NCI-H526 treated with DMSO at 0.1 percent for 48 hours (cell line): ENCODE results near the gene JPT1.

Experiments used
- DNase-seq: peaks from one replicate; lab custom pipeline; 2025; lab: John Stamatoyannopoulos, UW

The JPT1 gene

DNA sequence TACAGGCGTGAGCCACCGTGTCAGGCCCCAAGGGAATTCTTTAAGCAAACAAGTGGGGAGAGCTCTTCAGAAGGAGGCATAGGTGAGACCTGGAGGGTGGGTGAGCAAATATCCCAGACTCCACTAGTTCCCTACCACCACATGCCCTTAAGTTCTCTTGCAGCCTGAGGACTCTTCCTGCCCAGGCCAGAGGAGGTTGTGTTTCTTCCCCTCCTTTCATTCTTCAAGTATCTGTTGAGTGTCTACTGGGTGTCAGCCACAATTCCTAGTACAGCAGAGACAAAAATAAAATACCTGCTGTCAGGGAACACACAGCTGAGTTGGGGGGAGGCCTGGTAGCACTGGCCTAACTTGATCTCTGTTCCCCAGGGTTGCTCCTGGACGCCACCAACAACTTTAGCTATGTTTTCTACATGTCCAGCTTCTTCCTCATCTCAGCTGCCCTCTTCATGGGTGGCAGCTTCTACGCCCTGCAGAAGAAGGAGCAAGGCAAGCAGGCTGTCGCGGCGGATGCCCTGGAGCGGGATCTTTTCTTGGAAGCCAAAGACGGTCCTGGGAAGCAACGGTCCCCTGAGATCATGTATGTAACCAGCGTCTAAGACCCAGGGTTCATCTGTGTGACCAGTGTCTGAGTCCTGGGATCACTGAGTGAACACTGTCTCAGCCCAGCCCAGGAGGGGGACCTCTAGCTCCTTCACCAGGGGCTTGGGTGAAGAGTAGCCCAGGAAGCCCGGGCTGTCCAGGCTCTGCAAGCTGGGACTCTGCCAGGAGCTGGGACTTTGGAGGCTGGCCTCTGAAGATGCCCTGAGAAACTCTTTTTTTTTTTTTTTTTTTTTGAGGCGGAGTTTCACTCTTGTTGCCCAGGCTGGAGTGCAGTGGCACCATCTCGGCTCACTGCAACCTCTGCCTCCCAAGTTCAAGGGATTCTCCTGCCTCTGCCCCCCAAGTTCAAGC is 50.4 kb downstream of the JPT1 start:
- DNase-seq, result no peak

DNA sequence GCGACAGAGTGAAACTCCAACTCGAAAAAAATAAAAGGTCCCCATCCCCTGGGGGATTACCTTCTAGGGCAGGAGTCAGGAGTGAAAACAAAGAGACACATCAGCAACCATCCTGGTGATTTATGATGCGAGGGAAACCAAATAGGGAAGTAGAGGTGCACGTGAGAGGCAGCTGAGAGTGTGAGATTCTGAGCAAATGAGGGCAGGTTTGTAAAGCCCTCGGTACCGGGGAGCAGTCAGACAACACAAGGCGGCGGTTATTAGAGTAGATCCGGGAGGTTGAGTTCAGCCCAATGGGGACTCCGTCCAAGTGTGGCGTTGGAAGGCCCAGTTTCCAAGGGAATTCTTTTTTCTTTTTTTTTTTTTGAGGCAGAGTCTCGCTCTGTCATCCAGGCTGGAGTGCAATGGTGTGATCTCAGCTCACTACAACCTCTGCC is 51.9 kb downstream of the JPT1 start:
- no peak for DNase-seq

DNA sequence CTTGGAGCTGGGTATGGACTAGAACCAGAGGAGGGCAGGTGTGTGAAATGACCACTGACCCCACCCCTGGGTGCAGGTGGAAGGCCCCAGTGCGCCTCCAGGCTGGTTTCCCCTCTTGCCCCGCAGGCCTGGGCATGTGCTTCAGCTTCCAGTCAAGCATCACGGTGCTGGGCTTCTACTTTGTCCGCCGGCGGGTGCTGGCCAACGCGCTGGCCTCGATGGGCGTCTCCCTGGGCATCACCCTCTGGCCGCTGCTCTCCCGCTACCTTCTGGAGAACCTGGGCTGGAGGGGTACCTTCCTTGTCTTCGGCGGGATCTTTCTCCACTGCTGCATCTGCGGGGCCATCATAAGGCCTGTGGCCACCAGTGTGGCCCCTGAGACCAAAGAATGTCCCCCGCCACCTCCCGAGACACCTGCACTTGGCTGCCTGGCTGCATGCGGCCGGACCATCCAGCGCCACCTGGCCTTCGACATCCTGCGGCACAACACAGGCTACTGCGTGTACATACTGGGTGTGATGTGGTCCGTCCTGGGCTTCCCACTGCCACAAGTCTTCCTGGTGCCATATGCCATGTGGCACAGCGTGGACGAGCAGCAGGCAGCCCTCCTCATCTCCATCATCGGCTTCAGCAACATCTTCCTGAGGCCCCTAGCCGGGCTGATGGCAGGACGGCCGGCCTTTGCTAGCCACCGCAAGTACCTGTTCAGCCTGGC is 54.3 kb downstream of the JPT1 start:
- no peak for DNase-seq

DNA sequence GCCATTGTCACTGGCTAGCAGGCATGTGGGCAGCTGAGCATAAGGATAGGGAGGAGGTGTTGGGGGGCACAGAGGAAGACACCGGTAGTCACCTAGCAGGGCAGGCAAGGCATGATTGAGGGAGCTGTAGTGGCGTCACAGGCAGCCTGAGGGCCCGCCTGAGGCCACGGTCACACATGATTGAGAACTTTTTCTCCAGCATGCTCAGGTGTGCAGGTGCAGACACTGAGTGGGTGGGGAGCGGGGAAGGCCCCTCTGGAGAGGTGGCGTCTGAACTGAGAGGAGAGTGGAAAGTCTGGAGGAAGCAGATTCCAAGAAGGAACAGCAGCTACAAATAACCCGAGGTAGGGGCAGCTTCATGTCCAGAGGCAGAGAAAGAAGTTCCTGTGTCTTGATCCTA is 55.5 kb downstream of the JPT1 start:
- DNase-seq, result no peak

DNA sequence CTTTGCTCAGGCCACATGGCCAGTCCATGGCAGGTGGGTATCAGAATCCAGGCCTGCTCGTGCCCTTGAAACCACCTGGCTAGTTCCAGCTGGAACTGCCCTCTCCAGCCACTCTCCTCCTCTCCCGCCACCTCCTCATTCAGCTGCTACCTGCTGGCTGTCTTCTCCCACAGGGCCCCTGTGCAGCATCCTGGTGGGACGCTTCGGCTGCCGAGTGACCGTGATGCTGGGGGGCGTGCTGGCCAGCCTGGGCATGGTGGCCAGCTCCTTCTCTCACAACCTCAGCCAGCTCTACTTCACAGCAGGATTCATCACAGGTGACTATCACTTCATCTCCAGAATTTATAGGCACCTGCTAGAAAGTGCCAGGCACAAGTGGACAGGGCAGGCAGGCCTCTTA is 56.4 kb downstream of the JPT1 start:
- no peak for DNase-seq

DNA sequence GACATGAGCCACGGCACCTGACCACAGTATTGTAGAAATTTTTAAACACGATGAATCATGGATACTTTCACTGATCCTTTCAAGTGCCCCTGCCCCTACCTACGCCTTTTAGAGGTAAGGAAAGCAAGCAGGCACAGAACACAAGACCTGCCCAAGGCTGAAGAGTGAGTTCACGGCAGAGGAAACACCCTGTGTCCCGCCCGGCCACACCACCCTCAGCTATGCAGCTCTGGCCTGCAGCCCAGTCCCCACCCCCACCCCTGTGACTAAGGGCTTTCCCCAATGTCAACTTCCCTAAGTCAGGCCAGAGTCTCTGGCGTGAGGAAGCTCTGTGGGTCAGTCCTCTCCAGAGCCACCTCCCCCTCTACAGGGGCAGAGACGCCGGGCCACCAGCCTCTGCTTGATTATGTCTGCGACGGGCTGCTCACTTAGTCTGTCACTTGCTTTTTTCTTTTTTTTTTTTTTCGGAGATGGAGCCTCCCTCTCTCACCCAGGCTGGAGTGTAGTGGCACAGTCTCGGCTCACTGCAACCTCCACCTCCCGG is 58.2 kb downstream of the JPT1 start:
- DNase-seq, result no peak

DNA sequence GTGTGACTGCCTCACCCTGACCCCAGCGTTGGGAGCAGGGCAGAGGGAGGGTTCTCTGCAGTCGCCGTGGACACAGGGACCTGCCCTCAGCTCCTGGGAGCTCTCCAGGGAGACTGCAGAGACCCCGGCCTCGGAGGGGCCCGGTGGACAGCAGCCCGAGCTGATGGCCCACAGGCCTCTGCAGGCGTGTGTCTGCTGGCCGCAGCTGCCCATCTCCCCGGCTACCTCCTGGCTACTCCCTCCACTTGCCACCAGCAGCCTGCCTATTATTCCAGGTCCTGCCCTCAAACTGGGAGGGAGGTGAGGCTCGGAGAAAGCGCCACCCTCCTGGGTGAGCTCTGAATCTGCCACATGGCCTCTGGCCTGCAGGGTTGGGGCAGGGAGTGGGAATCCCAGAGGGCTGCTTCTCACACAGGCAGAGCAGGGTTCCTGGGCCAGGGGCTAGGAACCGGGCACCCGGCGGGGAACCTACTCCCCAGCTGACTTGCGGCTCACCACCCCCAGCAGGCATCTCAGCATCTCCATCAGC is 59.4 kb downstream of the JPT1 start:
- DNase-seq, result no peak

DNA sequence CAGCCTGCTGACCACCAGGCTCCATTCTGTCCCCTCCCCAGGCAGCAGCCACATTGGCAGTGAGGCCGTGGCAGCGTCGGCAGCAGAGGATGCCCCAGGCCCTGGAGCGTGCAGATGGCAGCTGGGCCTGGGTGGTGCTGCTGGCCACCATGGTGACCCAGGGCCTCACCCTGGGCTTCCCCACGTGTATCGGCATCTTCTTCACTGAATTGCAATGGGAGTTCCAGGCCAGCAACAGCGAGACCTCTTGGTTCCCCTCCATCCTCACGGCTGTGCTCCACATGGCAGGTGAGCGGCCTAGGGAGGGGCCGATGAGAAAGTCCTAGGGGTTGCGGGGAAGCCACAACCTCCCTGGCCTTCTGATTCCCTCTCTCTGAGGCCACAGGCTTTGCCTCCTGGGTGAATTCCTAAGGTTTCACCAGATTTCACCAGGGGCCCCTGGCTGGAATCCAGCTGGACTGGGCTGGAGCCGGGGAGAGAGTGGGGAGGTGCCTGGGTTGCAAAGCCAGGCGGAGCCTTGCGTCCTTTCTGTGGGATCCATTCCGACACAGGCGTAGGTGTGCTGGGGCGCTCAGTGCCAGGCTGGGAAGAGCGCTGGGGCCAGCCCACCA is 60.7 kb downstream of the JPT1 start:
- no peak for DNase-seq

DNA sequence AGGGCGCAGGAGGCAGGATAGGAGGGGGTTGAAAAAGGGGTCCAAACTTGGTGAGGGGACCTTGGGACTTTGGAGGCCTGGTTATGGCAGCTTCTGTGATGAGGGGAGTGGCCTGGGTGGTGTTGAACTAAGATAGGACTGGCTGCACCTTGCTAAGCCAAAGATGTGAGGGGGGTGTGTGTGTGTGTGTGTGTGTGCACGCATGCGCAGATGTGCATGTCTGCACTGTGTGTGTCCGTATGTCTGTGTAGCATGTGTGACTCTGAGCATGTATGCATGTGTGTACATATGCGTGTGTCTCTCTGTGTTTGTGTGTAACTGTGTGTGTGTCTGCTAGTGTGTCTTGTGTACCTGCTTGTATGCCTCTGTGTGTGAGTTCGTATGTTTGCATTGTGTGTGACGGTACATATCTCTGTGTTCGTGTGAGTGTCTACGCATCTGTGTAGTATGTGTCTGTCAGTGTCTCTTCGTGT is 62.4 kb downstream of the JPT1 start:
- no peak for DNase-seq

DNA sequence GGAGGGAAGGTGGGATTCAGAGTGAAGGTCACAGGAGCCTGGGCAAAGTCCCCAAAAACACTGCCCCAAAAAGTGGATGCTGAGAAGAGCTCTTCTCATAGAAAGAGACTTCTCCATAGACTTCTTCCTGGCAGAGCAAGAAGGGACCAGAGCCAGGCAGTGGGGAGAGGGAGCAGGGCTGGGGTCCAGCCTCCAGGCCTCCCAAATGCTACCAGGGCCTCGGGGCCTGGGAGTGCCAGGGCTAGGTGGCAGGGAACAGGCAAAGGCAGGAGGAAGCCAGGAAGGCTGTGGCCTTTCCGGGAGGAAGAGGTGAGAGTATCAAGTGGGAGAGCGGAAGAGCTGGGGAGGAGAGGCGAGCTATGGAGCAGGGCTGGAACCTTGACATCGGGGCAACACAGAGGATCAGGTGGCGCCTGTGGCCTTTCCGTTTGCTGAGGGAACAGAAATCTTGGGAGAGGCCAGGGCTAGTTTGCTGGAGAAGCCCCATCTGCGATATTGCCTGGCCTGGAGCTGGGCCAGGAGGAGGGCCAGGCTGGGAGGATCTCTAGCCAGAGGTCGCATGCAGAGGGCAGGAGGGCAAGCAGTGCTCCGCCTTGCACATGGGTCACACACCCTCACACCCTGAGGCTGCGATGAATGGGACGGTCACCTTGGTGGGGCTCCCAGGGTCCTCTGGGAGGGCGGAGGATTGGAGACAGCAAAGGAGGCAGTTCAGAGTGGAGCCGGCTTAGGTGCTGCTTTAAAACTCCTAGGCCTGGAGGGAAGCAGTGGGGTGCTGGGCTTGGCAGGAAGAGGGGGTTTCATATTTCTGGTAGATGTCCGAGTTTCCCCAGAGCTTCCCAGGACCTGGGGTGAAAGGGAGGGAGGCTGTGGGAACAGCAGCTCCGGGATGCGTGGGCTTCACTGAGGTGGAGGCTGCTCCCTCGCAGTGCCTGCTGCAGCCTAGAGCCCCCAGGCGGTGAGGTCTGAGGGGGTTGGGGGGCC is 63.1 kb downstream of the JPT1 start:
- no peak for DNase-seq

DNA sequence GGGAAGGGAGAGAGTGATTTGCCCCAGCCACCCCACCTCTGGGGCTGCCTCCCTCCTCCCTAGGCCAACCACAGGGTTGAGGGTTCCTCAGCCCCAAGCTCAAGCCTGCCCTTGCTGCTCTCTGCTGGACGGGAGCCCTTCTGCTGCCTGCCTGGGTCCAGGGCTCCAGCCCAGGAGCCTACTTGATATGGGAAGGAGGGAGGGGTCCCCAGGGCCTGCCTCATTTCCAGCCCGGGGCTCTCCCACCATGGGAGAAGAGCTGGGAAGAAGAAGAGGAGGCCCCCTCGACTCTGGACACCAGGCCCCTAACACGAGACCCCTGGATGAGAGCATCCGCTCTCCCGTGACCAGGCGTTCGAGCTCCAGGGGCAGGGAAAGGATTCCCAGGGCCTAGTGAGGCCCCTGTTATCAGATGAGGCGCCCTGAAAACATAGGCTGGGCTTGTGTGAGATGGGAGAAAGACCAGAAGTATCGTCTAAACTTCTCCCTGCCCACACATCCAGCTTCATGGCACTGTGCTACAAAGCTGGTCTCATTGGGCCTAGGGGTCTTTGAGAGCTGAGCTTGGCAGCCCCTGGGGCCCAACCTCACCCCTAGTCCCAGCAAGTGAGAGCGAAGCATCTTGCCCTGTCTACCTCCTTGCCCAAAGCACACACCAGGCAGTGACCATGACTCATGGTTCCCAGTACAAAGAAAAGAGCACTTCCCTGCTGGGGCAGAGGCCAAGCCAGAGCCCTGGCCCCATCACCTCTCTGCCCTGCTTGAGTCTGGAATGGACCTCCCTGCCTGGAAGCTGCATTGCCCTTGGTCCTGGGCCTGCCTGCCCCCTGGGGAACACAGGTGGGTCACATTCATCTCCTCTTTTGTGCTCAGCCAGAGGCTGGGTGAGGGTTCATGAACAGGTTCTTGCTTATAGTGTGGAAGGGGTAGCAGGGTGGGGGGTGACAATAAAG is 65.6 kb downstream of the JPT1 start:
- no peak for DNase-seq

DNA sequence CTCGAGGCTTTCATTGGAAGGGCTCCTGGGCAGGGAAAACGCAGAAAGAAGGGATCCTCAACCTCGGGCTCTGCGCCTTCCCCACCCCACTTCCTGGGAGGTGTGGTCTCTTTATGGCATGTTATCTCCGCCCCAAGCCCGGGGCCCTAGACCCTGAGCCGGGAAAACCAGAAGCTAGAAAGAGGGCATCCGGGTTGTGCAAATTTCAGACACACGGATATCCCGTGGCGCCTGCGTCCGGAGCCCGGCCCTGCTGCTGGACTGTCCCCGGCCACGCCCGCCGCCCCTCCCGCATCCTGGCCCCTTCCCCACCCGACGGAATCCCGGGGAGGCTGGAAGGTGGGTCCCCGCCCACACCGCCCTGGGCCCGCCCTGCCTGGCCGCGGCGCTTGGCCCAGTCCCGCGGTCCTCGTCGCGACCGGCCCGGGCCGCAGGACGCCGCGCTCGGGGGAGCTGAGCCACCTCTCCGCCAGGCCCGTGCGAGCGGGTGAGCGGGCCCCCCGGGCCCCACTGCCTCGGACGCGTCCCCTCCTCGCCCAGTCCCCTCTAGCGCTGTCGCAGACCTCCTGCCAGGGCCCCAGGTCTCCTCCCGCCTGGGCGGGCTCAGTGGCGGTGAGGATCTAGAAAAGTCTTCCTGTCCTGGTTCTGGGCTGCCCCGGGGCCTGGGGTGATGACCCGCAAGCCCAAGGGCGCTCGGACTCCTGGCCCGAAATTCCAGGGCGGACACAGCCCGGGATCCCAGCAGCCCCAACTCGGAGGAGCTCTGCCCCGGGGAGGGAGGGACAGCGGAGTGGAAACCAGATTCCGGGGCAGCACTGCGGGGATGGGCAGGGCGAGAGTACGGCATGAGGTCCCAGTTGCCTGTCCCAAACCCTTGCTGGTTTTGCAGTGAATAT is 66.5 kb downstream of the JPT1 start, which contains the start of gene SLC16A5:
Gene SLC16A5 (plus strand): TSS at position 397 of the 896 bp plus-strand sequence. CDS start 5,683 bp downstream, outside the sequence.
- no peak for DNase-seq

DNA sequence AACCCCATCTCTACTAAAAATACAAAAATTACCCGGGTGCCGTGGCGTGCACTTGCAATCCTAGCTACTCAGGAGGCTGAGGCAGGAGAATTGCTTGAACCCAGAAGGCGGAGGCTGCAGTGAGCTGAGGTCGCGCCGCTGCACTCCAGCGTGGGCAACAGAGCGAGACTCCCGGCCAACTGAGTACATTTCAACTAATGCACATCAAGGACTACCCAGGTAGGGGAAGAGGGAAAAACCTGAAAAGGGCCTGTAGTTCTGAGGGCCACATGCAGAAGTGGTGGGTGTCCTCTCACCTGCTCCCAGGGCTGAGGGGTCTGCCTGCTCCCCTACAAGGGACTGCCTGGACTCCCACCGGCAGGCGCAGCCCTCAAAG is 67.1 kb downstream of the JPT1 start:
- no peak for DNase-seq

DNA sequence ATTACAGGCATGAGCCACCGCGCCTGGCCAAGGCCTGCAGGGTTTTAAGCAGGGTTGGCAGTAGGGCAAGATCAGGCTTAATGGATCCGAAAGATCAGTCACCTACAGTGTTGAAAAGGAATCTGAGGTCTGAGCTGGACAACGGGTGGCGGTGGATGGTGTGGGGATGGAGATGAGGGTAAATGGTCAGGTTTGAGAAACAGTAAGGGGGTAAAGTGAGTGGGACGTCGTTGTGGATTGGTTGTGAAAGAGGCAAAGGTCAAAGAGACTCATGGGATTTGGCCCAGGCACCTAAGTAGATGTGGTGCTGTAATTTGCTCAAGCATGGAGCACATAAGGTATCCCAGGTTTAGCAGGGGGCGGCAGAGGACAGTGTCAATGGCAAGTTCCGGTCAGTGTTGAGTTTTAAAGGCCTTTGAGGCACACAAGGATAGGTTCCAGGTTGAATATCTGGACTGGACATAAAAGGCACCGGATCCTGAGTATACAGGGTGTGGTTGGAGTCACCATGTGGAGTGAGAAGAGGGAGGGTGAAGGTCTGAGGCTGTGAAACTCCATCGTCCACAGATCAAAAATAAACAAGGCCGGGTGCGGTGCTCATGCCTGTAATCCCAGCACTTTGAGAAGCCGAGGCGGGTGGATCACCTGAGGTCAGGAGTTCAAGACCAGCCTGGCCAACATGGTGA is 67.7 kb downstream of the JPT1 start:
- DNase-seq, result no peak
